Measurements from ENCODE around the gene AMBN.
A peak's percentile ranks its signal among the peaks of the same experiment; 100 is the strongest.

Gene AMBN

DNA sequence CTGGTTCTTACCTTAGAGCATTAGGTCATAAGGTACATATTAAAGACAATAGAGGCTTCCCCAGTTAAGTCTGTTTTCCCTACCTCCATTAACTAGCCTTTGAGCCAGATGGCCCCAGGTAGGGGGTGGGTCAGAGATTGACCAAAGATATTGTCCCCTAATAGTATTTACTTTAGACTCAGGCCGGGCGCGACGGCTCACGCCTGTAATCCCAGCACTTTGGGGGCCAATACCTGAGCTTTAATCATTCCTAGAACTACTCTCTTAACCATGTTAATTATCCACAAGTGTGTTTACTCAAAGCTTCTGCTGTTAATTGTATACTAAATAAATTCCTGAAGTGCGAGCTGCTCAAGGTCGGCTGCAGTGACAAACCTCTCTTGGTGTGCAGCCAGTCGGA is 28.0 kb upstream of the AMBN start:
- Mint-ChIP-seq H3K9me3 (peaks cover 24% of the 10 kb centered on the region), H3K27ac (no peak overlapping the region), H3K27me3 (ENCODE audit: low read depth, poor library complexity) (peaks cover 4% of the 10 kb centered on the region), H3K36me3 (ENCODE audit: low read depth) (peaks cover under 1% of the 10 kb centered on the region), H3K4me3 (no peak overlapping the region), H3K4me1 (no peaks in the 10 kb centered on the region)
- no peak for TF ChIP-seq CTCF (IDR thresholded peaks at IDR 0.05)
- DNase-seq: no peak

- DNase-seq: no peak
- H3K27me3 Mint-ChIP-seq (ENCODE audit: low read depth, poor library complexity): peaks cover 4% of the 10 kb centered on the region
- peaks cover 23% of the 10 kb centered on the region for H3K4me1 Mint-ChIP-seq
- peaks cover 45% of the 10 kb centered on the region for H3K9me3 Mint-ChIP-seq
- H3K36me3 Mint-ChIP-seq (ENCODE audit: low read depth): peaks cover 12% of the 10 kb centered on the region
- no peak overlapping the region for H3K27ac Mint-ChIP-seq
- no peak overlapping the region for H3K4me3 Mint-ChIP-seq
- no peak for TF ChIP-seq CTCF (IDR thresholded peaks at IDR 0.05)
Measured at GRCh38 chr4:70570796-70571195, 21.3 kb upstream of the AMBN start.

DNA sequence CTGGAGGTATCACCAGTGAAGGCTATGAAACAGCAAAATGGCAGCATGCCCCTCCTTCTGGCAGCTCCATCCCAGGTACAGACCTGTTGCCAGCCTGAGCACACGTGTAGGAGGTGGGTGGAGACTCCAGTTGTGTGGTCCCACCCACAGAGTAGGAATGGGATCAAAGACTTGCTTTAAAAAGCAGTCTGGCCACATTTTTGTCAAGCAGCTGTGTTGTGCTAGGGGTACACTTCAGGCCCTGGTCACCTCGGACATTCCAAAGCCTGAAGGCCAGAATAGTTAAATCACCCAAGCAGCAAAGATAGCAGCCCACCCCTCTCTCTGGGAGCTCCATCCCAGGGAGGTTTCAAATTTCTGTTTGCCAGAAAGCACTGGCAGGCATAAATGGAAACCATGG is 20.3 kb upstream of the AMBN start:
- Mint-ChIP-seq H3K4me3 (no peak overlapping the region), H3K27ac (peak overlapping the region; percentile 64), H3K9me3 (peaks cover 46% of the 10 kb centered on the region), H3K36me3 (ENCODE audit: low read depth) (peaks cover 12% of the 10 kb centered on the region), H3K4me1 (peaks cover 26% of the 10 kb centered on the region), H3K27me3 (ENCODE audit: low read depth, poor library complexity) (peaks cover 4% of the 10 kb centered on the region)
- peak; percentile 22 for DNase-seq
- TF ChIP-seq CTCF (IDR thresholded peaks at IDR 0.05): no peak

- Mint-ChIP-seq H3K27me3 (ENCODE audit: low read depth, poor library complexity) (peaks cover 4% of the 10 kb centered on the region), H3K4me1 (peaks cover 32% of the 10 kb centered on the region), H3K4me3 (no peak overlapping the region), H3K27ac (no peak overlapping the region), H3K9me3 (peaks cover 30% of the 10 kb centered on the region), H3K36me3 (ENCODE audit: low read depth) (peaks cover 5% of the 10 kb centered on the region)
- no peak for TF ChIP-seq CTCF (IDR thresholded peaks at IDR 0.05)
- no peak for DNase-seq
Measured at GRCh38 chr4:70575964-70576363, 16.1 kb upstream of the AMBN start.

DNA sequence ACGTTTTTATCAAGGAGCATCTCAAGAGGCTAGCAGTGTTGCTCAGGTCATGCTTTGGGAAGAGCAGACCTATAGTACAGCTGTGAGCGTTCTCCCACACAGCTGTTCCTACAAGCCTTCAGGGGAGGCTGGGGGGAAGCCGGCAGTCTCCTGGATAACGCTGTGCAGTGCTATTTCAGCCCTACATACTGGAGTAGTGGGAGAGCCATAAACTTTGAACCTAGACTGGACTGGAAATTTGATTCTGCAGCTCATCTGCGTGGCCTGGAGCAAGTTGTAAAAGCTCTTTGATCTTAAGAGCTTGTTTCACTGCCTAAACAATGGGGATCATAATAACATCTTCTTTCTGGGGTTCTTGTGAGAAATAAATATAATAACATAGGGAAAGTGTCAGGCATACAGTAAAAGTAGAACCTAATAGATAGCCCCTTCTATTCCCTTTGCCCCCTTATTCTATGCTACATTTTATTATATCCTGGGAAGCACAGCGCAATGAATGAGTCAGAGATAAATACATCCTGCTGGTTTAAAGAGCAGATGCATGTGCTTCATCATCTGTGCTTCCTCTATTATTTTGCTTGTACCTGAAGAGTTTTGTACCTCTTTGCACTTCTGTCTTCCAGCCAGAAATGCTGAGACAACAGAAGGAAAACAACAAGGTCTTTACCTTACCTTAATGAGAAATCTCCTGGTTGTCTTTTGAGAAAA is 14.7 kb upstream of the AMBN start:
- peak overlapping the region; percentile 69 for H3K27ac Mint-ChIP-seq
- H3K36me3 Mint-ChIP-seq (ENCODE audit: low read depth): peaks cover 5% of the 10 kb centered on the region
- no peak overlapping the region for H3K4me3 Mint-ChIP-seq
- H3K4me1 Mint-ChIP-seq: peaks cover 19% of the 10 kb centered on the region
- H3K27me3 Mint-ChIP-seq (ENCODE audit: low read depth, poor library complexity): peaks cover 4% of the 10 kb centered on the region
- peak; percentile 15 for DNase-seq
- TF ChIP-seq CTCF (IDR thresholded peaks at IDR 0.05): no peak
- H3K9me3 Mint-ChIP-seq: peaks cover 30% of the 10 kb centered on the region

- Mint-ChIP-seq H3K9me3 (peaks cover 15% of the 10 kb centered on the region), H3K4me1 (peaks cover 9% of the 10 kb centered on the region), H3K27me3 (ENCODE audit: low read depth, poor library complexity) (peaks cover 4% of the 10 kb centered on the region), H3K36me3 (ENCODE audit: low read depth) (peaks cover 5% of the 10 kb centered on the region), H3K27ac (no peak overlapping the region), H3K4me3 (no peak overlapping the region)
- no peak for TF ChIP-seq CTCF (IDR thresholded peaks at IDR 0.05)
- DNase-seq: no peak
Measured at GRCh38 chr4:70581980-70582379, 10.1 kb upstream of the AMBN start.

Data from nephron progenitor cell (in vitro differentiated cells).